Superior temporal gyrus (tissue), 1 donor: ENCODE data around the gene PERM1.
"Not testable (repeated sequence)": the region's sequence is repeated elsewhere in the genome, so short reads cannot be mapped to it uniquely, and the experiment has no call there.

ENCODE experiments used
- DNase-seq: peaks from one replicate; pipeline ENCODE4 v3.0.0-alpha.2; 2016; ENCODE audit errors: extremely low spot score

The PERM1 gene

DNA sequence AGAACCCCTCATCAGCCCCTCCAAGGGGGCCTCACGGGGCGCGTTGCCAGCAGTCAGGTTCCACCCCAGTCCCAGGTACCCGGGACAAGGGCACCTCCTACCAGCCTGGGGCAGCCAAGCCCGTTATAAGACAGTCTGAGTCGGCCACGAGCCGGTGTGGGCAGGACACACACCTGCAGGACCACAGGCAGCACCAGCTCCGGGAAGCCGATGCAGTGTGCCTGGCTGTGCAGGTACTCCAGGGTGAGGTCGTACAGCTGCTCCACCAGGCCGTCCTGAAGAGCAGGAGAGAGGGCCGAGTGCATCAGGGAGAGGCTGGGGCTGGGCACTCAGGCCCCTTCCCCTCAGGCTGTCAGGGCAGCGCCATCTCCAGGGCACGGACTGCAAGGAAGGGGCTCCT, 33.9 kb downstream of the PERM1 start:
- DNase-seq, result no peak

DNA sequence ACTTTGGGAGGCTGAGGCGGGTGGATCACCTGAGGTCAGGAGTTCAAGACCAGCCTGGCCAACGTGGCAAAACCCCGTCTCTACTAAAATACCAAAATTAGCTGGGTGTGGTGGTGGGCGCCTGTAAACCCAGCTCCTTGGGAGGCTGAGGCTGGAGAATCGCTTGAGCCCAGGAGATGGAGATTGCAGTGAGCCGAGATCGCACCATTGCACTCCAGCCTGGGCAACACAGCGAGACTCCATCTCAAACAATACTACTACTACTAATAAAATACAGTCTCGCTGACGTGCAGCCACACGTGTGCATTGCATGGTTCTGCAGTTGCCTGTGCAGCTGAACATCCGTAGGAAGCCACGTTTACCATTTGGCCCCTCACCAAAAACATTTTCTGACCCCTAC, 35.1 kb downstream of the PERM1 start:
- DNase-seq, result not testable (repeated sequence)

DNA sequence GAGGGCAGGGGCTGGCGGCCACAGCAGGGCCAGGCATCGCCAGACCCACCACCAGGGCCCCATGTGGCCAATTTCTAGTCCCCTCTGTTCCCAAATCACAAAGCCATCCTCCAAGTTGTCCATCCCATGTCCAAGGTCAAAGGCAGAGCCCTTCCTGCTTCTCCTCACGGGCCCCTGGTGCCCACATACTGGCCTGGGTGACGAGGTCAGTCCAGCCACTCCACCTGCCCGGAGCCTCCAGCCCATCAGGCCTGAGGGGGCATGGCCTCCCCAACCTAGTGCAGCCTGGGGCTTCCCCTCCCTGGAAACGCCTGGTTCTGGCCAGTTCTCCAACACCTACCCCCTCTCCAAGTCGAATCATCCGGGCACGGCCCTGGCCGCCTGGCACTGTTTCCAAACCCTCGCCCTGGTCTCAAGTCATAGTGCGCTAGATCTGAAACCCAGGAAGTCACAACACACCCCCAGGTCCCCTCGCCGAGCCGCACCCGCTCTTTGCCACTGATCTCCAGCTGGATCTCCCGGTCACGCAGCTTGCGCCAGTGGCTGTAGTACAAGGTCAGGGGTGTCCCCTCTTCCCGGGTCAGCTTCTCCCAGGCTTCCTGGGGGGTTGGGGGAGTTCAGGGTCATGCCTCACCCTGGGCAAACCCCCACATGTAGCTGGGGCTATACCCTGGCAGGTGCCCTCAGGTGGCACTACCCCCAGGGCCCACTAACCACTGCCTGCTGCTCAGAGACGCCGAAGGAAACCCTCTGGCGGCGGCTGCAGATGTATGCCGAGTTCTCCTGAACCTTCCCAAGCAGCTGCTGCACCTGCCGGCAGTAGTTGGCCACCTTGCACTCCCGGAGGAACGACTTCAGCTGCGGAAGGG, 36.0 kb downstream of the PERM1 start:
- DNase-seq, result no peak

DNA sequence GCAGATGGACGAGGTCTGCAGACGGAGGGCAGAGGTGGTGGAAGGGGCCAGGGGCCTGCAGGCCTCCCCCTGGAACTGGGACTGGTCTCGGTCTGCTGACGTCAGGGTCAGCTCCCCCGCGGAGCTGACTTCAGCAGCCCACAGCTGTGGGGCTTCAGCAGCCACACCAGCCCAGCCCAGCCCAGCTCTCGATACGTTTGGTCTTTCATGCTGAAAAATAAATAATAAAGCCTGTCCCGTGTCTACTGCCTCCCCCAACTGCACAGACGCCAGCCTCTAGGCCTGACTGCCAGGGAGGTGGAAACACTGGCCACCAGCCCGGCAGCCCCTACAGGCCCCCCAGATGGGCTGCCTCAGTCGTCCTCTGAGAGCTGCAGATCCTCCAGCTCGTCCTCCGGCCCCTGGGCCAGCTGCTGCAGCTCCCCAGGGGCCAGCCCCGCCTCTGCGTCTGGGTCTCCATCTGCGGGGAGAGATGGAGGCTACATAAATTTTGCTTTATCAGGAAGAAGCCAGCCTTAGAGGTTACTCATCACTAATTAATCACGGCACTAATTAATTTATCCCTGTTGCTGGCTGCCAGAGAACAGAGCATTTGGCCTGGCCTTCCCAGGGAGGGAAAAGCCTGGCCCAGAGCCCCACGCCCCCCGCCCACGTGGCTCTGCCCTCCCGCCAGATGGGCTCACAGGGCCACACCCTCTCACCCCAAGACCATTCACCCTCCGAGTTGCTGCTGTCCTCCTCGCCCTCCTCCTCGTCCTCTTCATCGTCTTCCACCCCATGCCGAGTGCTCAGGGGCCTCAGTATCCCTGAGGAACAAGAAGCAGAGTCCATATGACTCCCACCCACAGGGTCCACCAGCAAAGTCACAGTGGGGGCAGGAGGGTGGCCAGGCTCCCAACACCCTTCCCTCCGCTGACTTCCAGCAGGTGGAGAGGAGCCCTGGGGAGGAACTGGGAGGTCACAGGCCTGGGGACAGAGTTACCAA, 37.3 kb downstream of the PERM1 start:
- DNase-seq, result no peak

DNA sequence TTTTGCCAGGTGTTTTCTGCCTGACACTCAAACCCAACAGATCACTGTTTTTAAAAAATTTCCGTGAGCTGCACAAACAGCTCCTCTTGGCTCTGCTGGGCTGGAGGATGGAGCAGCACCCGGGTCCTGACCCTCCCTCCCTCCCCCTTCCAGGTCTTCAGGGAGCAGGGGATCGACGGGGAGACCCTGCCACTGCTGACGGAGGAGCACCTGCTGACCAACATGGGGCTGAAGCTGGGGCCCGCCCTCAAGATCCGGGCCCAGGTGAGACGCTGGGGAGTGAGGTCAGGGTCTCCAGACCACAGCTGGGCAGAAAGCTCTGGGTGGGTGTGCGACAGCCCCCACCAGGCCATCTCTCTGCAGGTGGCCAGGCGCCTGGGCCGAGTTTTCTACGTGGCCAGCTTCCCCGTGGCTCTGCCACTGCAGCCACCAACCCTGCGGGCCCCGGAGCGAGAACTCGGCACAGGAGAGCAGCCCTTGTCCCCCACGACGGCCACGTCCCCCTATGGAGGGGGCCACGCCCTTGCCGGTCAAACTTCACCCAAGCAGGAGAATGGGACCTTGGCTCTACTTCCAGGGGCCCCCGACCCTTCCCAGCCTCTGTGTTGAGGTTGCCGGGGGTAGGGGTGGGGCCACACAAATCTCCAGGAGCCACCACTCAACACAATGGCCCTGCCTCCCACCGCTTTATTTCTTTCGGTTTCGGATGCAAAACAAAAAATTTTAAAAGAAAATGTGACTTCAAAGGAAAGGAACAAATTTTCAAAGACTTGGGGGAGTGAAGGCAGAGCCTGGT, 38.1 kb downstream of the PERM1 start:
- no peak for DNase-seq

DNA sequence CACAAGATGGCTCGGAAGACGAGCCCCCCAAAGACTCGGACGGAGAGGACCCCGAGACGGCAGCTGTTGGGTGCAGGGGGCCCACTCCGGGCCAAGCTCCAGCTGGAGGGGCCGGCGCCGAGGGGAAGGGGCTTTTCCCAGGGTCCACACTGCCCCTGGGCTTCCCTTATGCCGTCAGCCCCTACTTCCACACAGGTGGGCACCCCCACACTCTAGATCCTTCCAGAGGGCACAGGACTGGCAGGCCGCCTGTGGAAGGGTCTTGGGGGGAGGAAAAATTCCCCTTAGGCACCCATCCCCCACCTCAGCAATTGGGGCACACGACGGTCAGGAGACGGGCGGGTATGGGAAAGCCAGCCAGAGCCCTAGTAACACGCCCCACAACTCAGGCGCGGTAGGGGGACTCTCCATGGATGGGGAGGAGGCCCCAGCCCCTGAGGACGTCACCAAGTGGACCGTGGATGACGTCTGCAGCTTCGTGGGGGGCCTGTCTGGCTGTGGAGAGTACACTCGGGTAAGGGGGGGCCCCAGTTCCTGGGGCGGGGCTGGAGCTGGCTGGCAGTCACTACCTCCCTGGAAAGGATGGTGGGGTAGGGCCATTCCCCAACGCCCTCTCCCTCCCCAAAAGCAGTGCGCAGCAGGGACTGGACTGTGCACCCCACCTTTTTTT, 38.9 kb downstream of the PERM1 start:
- DNase-seq, result no peak

DNA sequence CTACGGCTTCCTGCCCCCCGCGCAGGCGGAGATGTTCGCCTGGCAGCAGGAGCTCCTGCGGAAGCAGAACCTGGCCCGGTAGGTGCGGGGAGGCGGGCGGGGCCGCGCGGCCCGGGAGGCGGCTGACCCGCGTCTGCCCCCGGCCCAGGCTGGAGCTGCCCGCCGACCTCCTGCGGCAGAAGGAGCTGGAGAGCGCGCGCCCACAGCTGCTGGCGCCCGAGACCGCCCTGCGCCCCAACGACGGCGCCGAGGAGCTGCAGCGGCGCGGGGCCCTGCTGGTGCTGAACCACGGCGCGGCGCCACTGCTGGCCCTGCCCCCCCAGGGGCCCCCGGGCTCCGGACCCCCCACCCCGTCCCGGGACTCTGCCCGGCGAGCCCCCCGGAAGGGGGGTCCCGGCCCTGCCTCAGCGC, 39.5 kb downstream of the PERM1 start:
- no peak for DNase-seq

DNA sequence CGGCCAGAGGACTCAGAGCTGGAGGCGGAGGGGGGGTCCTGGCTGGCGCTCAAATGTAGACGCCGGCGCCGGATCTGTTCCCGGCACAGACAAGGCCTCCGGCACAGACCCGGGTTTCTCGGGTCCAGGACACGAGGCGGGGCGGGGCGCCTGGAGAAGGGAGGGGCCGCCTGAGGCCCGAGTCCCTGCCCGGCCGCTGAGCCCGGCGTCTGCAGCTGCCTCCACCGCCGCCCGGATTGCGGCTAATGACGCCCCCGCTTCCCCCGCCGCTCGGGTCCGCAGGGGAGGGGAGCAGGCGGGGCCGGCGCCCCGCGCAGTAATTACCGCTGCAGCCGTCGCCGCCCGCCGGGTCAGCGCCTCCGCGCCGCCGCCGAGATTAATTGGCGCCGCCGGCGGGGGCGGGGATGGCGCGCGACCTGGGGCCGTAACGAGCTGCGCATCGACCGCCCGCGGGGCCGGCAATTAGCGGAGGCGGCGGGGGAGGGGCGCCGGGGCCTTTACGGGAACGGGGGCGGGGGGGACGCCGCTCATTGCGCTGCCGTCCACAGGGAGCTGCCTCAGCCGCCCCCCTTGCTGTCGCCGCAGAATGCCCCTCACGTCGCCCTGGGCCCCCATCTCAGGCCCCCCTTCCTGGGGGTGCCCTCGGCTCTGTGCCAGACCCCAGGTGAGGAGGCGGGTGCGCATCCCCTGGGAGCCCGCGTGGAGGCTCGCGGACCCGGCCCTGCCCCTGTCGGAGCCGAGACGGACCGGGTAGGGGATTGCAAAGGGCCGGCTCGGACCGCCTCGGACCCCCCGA, 40.1 kb downstream of the PERM1 start:
- DNase-seq, result no peak

DNA sequence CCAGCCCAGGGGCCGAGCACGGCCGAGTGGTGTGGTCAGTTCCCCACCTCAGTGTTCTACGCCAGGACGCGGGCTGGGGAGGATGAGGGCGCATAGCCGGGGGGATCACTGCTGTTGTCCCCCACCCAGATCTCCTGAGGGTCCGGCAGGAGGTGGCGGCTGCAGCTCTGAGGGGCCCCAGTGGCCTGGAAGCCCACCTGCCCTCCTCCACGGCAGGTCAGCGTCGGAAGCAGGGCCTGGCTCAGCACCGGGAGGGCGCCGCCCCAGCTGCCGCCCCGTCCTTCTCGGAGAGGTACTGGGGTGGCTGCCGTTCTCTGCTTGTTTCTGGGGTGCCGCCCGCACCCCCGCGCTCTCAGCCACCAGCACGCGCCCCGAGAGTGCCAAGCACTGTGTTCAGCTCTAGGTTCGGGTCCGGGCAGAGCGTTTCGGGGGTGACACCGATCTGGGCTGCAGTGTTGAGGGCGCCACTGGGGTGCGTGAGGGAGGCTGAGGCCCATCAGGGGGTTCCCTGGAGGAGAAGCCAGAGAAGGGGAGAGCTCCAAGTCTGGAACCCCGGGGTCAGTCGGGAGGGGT, 40.8 kb downstream of the PERM1 start:
- no peak for DNase-seq

DNA sequence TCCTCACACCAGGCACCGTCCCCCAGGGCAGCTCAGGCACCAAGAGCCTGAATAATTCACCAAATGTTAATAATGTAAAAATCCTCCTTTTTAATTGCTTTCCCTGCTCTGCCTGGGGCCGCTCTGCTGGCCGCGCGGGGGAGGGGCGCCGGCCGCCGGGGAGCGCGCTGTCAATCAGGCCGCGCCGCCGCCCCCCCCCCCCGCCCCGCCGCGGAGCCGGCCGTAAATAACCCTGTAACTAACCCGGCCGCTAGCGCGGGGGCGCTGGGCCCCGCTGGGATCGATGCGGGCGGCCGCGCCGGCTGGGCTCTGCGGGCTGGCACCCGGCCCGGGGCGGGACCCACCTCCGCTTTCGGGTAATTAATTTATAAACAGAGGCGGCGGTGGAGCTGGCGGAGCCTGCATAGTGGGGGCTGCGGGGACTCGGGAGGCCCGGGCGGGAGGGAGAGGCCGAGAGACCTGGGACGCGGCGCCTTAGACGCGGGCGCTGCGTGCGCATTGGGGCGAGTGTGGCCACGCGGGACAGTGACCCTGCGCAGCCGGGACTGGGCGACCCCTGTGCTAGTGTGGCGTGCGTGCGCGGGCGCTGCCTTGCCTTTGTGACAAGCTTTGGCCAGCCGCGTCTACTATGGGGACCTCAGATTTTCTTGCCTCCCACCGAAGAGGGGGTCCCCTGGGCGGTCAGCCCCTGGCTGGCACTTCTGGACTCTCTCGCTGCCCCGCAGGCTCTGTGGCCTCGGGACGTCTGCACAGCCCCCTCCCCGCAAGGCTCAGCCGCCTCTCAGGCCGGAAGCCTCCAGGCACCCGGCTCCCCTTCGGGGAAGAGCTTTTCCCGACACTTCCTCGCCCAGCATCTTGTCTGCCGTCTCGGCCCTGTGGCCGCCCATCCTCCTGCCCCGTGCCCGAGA, 41.5 kb downstream of the PERM1 start:
- no peak for DNase-seq

DNA sequence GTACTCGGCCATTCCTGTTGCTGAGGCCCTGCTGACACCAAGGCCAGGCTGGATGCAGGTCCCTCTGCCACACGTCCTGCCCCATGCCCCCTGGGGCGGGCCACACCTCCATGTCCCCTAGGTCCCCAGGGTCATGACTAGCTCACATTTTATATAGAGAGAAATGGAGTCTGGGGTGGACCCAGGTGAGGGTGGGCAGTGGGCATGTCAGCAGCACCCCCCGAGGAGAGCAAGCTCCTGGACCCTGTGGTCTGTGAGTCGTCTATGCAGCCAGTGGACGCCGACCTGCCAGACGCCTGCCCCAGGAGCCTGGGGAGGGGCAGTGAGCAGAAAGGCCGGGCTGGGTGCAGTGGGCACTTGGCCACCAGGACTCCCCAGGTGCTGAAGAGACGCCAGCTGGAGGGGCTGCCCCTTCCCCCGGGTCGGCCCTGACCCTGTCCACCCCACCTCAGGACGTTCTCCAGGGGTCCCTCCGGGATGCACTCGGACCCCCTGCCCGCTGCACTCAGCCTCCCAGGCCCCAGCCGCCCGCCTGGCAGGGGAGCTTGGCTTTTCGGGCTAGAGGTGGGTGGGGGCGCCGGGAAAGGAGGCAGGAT, 42.3 kb downstream of the PERM1 start:
- DNase-seq, result no peak

DNA sequence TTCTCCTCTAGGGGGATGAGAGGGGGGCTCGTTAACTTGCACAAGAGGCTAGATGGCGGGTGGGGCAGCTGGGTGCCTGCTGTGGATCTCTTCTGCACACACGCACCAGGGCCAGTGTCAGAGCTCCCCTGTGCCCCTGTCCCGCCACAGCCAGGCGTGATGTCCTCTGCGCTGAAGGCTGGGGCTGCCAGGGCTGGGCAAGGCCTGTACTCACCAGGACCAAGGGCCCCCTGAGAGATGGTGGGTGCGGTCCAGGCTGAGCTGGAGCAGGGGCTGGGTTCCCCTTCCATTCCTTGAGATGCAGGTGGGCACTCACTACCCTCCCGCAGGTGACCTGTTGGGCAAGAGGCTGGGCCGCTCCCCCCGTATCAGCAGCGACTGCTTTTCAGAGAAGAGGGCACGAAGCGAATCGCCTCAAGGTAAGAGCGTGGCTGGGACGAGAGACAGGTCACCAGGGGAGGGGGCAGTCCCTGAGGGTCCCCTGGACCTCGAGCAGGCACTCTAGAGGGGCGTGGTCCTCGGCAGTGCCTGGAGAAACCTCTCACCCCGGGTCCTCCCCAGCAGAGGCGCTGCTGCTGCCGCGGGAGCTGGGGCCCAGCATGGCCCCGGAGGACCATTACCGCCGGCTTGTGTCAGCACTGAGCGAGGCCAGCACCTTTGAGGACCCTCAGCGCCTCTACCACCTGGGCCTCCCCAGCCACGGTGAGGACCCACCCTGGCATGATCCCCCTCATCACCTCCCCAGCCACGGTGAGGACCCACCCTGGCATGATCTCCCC, 43.0 kb downstream of the PERM1 start:
- DNase-seq, result no peak

DNA sequence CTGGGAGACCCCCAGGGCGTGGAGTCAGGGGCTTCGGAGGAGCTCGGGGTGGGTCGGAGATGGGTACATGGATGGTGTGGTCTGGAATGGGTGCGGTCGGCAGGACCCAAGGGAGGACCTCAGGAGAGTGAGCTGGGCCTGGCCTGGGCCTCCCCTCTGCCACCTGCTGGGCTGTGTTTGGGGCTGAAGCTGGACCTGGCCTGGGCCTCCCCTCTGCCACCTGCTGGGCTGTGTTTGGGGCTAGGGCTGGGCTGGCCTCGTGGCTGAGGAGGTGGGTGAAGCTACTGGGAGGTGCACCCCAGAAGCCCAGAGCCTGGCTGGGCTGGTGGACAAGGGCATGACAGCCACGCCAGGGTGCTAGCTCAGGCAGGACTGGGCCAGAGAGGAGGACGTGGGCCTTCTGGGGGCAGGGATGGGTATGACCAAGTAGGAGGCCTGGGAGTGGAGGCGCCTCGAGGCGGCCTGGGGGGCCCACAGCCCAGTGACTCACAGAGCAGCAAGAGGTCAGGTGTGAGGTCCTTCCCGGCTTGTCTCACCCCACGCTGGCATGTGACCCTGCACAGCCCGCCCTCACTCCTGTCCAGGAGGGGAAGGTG, 43.7 kb downstream of the PERM1 start:
- DNase-seq, result no peak

DNA sequence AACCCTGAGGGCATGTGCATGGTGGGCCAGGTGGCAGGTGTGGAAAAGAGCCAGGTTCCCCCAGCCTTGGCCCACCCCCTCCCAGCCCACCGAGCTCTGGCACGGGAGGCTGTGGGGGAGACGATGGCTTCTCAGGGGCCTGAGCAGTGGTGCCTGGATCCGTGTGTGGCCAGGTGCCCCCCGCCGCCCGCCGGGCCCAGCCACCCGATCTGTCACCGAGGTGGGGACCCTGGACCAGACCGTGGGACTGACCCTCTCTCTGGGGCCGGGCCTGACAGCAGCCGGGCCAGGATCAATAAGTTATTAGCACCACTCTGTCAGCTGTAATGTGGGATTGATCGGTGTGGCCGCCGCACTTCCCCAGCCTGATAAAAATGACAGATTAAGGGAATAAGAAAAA, 44.4 kb downstream of the PERM1 start:
- DNase-seq, result no peak

DNA sequence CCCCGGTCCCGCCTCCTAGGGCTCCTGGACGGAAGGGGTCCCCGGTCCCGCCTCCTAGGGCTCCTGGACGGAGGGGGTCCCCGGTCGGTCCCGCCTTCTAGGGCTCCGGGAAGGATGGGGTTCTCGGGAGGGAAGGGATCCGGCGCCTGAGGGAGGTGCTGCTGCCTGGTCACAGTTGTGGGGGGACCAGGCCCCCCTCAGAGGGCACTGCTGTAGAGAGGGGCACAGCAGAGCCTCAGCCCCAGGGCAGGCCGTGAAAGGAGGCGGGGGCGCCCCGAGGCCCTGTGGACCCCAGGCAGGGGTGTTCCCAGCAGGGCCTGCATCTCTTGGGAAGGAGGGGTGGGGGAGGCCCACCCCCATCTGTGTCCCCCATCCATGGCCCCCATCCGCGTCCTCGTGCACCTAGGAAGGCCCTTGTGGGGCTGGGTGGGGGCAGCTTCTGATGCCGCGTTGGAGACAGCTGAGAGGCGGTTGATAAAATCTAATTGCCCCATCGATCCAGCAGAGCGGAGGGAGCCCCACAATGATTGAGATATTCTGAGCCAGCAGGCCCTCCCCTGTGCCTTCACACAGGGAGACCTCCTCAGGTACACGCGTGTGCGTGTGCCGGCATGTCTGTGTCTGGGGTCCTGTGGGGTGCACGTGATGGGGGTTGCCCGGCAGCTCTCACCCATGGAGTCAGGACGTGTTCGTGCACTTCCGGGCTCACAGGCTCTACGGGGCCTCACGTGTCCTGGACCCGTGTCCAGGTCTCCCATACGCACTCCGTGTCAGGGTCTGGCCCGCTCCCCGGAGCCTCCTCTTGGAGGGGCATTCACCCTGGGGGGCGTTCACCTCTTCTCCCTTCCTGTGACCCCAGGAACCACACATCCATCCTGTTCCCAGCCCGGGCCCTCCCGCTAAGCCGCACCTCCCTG, 45.3 kb downstream of the PERM1 start:
- DNase-seq, result no peak

DNA sequence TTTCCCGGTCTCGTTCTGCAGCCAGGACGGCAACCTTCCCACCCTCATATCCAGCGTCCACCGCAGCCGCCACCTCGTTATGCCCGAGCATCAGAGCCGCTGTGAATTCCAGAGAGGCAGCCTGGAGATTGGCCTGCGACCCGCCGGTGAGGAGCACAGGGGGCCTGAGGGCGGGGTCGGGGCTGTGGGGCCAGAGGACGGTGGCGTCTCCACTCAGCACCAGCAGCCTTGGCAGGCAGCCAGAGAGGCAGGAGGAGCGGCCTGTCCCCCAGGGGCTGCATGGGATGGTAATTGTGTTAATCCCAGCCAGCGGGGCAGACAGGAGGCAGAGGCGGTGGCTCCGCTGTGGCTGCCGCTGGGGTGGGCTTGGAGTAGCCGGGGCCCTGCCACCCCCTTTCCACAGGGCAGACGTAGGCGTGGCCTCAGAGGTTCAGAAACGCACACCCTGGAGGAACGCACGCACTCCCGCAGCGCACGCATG, 46.1 kb downstream of the PERM1 start:
- no peak for DNase-seq
